Measurements from ENCODE around the gene TEC. TPM values are rescaled to one million over a fixed set of nuclear protein-coding genes. Genes with fewer than 3 reads are reported as not detected.
"Not testable (repeated sequence)": the region's sequence is repeated elsewhere in the genome, so short reads cannot be mapped to it uniquely, and the experiment has no call there.

Gene TEC
- total RNA-seq, 1 donor from 2014 or later = 1.7 TPM

DNA sequence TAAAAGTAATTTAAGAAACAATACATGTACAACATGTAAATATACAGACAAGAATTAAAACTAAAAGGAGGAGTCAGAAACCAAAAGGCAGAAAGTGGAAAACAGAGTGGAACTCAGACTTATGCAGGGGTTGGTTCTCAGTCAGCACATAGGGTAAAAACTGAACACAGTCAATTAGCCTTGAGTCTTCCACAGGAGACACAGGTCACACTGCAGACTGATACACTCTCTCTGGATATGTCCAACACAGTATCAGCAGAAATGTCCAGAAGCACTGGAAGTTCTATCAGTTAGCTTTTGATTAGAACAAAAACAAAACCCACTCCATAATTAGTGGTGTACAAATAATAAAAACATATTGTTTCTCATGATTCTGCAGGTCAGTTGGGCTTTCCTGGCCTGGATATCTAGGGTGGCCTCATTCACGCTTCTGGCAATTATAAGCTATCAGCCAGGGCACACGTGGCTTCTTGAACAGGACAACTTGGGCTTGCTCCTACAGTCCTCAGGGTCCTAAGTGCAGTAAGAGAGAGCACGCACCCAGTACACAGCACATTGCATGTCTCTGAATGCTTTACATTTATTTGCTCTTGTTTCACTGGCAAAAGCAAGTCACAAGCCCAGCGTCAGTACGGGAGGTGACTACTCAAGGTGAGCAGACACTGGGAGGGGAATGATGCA lies 21.6 kb downstream of the TEC start:
- intact Hi-C loops (cut with DNase I) = no loop called here
- DNase-seq (no peak), ATAC-seq (ENCODE audit: poor library complexity) (peak; percentile 55)

GRCh38 chr4:48247142-48247877 lies 22.3 kb downstream of the TEC start:
- DNase-seq (no peak), ATAC-seq (ENCODE audit: poor library complexity) (peak; percentile 73)
- intact Hi-C loops (cut with DNase I) = no loop called here

GRCh38 chr4:48244665-48245064 lies 25.0 kb downstream of the TEC start:
- ATAC-seq (ENCODE audit: poor library complexity) (no peak), DNase-seq (no peak)
- intact Hi-C loops (cut with DNase I) = no loop called here

- DNase-seq (no peak), ATAC-seq (ENCODE audit: poor library complexity) (no peak)
- intact Hi-C loops (cut with DNase I) = no loop called here
Measured at GRCh38 chr4:48243887-48244286, 25.8 kb downstream of the TEC start.

GRCh38 chr4:48243429-48243828 lies 26.2 kb downstream of the TEC start:
- intact Hi-C loops (cut with DNase I) = no loop called here

DNA sequence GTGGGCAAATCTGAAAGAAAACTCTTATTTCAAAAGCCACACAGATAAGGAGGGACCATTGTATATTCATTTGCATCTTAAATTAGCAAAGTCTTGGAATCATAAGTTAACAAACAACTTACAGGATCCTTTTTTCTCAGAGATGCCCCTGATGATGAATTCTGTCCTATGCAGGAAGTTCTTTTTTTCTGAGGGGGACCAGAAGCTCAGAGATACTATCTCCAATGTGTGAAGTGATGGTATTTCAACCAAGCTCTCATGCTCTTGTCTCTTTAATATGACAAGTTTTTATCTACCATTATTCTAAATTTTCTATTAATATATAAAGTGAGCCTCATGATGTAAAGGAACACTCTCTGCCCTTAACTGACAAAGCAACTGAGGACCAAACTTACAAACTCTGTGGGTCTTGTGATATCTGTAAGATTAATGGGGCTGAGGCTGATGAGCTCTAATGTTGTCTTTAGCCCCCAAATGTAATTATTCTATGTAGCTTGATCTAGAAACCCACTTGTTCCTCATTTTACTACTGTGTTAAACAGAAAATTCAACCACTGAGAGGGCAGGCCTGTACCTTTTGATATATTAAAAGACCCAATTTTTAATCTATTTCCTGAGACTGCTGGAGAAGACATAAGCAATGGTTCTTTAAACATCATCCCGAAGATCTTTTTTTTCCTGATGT lies 27.0 kb downstream of the TEC start:
- intact Hi-C loops (cut with DNase I) = no loop called here
- no peak for DNase-seq
- ATAC-seq (ENCODE audit: poor library complexity) = no peak

More at GRCh38 chr4:48243429-48243828, 26.2 kb downstream of the TEC start:
- DNase-seq (no peak), ATAC-seq (ENCODE audit: poor library complexity) (no peak)

GRCh38 chr4:48241731-48242130 lies 27.9 kb downstream of the TEC start:
- intact Hi-C loops (cut with DNase I) = no loop called here
- ATAC-seq (ENCODE audit: poor library complexity) = no peak
- no peak for DNase-seq

- DNase-seq = no peak
- intact Hi-C loops (cut with DNase I) = no loop called here
- no peak for ATAC-seq (ENCODE audit: poor library complexity)
Measured at GRCh38 chr4:48237996-48238645, 31.5 kb downstream of the TEC start.

DNA sequence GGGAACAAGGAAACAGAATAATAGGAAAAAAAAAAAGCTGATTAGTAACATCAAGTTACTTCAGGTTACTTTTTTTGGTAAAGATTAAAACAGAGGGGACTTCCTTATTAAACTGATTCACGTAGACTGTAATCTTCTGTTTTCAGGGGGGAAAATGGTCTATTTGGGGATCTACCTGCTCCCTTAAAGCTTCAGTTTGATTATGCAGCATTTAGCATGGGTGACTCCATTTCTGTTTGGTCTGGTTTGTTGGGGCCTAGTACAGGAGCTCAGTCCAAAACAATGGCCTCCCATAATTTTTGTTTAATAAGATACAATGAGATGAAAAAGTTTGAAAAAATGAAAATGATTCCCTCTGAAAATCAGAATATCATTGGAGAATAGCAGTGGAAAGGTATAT lies 34.6 kb downstream of the TEC start:
- intact Hi-C loops (cut with DNase I) = no loop called here
- DNase-seq = no peak
- no peak for ATAC-seq (ENCODE audit: poor library complexity)

DNA sequence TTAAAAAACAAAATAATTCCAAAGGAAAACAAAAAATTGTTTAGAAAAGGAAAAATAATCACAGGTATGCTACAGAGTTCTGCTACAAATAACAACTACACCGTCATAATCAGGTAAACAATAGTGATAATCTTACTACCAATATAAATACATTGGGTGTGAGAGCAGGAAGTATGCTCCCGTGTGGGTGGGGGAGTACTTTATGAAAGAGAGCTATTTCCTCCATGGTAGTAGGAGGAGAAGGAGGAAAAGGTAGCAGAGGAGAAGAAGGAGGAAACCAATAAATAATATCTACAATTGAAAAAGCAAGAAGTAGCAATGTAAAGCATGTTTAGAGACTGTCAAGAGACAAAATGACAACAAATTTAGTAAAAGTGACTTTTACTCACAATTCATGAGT lies 35.1 kb downstream of the TEC start:
- ATAC-seq (ENCODE audit: poor library complexity) (no peak), DNase-seq (no peak)
- intact Hi-C loops (cut with DNase I) = no loop called here

GRCh38 chr4:48228949-48229348 lies 40.7 kb downstream of the TEC start:
- DNase-seq (no peak), ATAC-seq (ENCODE audit: poor library complexity) (no peak)
- intact Hi-C loops (cut with DNase I) = no loop called here

- ATAC-seq (ENCODE audit: poor library complexity) (peak; percentile 15), DNase-seq (no peak)
- intact Hi-C loops (cut with DNase I) = no loop called here
Measured at GRCh38 chr4:48227662-48228061, 42.0 kb downstream of the TEC start.

DNA sequence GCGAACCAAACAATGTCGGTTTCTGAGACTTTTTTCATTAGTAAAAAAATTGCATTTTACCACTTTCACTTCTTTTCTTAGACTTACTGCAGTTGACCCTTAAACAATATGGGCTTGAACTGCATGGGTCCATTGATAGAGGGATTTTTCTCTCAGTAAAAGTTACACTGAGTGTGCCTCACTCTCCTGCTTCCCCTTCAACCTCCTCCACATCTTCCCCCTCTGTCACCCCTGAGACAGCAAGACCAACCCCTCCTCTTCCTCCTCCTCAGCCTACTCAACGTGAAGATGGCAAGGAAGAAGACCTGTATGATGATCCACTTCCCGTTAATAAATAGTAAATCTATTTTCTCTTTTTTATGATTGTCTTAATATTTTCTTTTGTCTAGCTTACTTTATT lies 43.4 kb downstream of the TEC start:
- no peak for ATAC-seq (ENCODE audit: poor library complexity)

GRCh38 chr4:48225368-48226141 lies 44.1 kb downstream of the TEC start:
- no peak for ATAC-seq (ENCODE audit: poor library complexity)
- intact Hi-C loops (cut with DNase I) = no loop called here
- DNase-seq = no peak

More for the DNA sequence above, 43.4 kb downstream of the TEC start:
- intact Hi-C loops (cut with DNase I) = no loop called here
- no peak for DNase-seq

DNA sequence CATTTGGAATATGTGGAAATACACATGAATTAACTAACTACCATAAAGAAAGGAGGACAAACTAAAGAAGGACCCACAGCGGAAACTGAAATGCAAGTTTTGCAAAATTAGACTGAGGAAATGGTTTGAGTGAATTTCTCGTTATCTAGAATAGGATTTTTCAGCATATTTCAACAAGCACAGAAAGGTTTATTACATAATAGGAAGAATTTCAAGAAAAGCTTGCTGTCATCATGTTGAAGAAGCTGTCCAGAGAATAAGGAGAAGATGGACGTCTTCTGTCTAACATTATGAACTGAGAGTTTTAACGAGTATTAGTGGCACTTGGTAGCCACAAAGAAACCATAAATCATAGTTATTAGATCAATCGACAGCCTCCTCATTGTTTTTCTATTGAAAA lies 45.0 kb downstream of the TEC start:
- DNase-seq = no peak
- intact Hi-C loops (cut with DNase I) = no loop called here
- ATAC-seq (ENCODE audit: poor library complexity) = no peak

DNA sequence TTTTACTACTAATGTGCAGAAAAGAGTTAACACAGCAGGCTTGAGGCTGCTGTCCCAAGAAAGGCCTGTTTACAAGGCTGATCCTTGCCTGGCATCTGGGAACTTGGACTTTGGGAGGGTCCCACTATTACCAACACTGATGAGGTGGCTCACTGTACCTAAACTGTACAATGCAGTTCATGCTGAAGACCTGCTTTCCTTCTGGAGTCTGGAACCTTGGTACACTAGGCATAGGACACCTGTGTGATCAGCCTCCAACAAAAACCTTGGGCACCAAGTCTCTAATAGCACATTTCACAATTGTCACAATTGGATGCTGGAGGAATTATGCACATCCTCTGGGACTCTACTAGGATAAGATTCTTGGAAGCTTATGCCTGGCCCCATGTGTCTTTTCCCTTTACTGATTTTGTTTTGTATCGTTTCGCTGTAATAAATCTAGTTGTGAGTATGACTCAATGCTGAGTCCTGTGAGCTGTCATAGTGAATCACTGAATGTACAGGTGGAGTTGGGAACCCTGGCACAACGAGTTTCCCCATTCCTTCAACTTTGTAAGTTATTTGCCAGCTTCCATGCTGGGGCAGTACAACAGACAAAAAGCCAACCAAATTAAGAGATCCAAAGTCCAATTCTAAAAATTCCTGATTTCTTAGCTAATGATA lies 45.9 kb downstream of the TEC start:
- intact Hi-C loops (cut with DNase I) = no loop called here
- ATAC-seq (ENCODE audit: poor library complexity) = no peak
- DNase-seq = no peak

GRCh38 chr4:48222491-48222890 lies 47.1 kb downstream of the TEC start:
- ATAC-seq (ENCODE audit: poor library complexity) = no peak
- intact Hi-C loops (cut with DNase I) = no loop called here
- no peak for DNase-seq

DNA sequence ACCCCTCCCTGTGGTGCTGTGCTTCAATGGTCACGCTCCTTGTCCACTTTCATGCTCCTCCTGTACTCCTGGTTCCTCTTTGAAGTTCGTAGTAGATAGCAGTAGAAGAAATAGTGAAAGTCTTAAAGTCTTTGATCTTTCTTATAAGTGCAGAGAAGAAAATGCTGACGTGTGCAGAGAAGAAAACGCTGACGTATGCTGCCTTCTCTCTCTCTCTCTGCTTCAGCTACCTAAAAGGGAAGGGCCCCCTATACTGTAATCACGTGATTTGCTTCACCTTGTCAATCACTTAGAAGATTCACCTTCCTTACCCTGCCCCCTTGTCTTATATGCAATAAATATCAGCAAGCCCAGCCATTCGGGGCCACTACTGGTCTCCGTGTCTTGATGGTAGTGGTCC lies 50.2 kb downstream of the TEC start:
- ATAC-seq (ENCODE audit: poor library complexity); DNase-seq; intact Hi-C loops (cut with DNase I): not testable (repeated sequence)
